NCI-H1417 (cell line): ENCODE measurements around the gene ZNG1C.
"Not testable (repeated sequence)": the region's sequence is repeated elsewhere in the genome, so short reads cannot be mapped to it uniquely, and the experiment has no call there.

ENCODE experiments used
- DNase-seq, 3 experiments: peaks; one replicate each; lab custom pipeline; 2025; lab: John Stamatoyannopoulos, UW

The ZNG1C gene

DNA sequence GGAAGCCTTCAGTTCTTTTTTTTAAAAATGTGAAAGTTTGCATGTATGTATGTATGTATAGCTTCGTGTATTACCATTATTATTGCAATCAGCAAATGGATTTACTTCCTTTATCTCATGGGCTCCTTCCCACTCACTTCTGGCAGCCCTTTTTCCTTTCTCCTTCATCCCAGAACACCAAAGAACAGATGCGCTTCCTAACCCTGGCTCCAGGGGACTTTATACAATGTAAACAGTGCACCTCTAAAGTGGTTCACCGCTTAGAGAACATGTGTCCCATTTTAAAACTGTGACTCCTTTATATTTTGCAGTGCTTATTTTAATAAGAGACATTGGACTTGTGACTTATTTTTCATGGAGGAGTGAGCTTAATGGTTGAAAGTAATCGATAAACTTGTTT is 101.5 kb downstream of the ZNG1C start:
- DNase-seq: not testable (repeated sequence)

- not testable (repeated sequence) for DNase-seq
Measured at GRCh38 chr9:68343992-68344391, 102.2 kb downstream of the ZNG1C start.
